HG03520 (cell line): ENCODE data around the gene TMEM150A.
"Not testable (repeated sequence)": the region's sequence is repeated elsewhere in the genome, so short reads cannot be mapped to it uniquely, and the experiment has no call there.

Source experiments
- ATAC-seq: cut with Tn5 transposase; IDR thresholded peaks from one replicate; pipeline ENCODE4 v1.9.1; 2021; ENCODE audit warnings: mild to moderate bottlenecking, moderate library complexity; ENCODE audit not compliant: unreplicated experiment

TMEM150A gene

DNA sequence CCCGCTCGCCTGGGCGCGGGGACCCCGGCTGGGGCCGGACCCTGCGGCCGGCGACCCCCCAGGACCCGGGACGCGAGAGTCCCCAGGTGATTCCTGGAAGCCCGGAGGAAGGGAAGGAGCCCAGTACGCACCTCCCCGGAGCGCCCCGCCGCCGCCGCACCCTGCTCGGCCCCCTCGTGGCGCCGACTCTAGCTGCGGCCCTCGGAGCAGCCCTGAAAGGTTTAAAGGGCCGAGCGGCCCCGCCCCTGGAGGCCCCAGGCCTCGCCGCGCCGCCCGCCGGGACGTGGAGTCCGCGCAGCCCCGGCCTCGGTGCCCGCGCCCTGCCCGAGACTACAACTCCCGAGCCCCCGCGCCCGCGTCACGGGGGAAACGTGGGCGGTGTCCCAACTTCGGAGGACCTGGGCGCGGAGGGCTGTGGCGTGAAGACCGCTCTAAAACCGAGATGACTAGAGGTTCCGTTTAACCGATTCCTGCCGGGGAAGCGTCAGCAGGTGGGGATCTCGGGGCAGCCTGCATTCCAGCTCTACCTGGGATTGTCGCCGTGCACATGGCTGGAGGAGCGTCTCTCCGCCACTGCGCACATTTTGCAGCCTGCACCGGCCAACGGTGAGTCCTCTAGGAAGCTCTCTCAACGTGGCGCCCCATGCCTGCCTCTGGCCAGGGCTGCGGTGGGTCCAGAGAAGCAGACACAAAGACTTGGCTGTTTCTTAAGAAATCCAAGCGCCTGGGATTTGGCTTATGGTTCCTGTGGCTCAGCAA, at the start of gene TMEM150A:
TMEM150A (minus strand) TSS at position 223 of the 759 bp plus-strand sequence. CDS start 750 bp downstream, outside the sequence.
- peak; percentile 94 for ATAC-seq

DNA sequence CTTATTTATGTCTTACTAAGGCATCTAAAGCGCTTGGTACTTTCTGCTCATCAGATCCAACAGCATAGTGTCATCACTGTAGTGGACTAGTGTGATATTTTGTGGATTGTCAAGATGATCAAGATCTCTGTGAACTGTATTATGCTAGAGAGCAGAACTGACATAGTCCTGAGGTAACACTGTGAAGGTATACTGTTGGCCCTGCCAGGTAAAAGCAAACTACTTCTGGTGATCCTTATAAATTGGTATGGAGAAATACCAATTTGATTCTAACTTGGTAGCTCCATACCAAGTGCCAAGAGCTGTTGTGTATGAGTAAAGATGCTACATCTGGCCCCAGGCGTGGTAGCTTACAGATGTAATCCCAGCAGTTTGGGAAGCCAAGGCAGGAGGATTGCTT, 49.6 kb upstream of the TMEM150A start:
- no peak for ATAC-seq

GRCh38 chr2:85651097-85651496, 48.6 kb upstream of the TMEM150A start:
- ATAC-seq = no peak

- ATAC-seq = no peak
These were observed 48.0 kb upstream of the TMEM150A start for GRCh38 chr2:85650456-85650855.

GRCh38 chr2:85649201-85650190, 47.0 kb upstream of the TMEM150A start:
- ATAC-seq = no peak

GRCh38 chr2:85648619-85649018, 46.1 kb upstream of the TMEM150A start:
- no peak for ATAC-seq

- no peak for ATAC-seq
These were observed 45.5 kb upstream of the TMEM150A start for GRCh38 chr2:85647823-85648526.

DNA sequence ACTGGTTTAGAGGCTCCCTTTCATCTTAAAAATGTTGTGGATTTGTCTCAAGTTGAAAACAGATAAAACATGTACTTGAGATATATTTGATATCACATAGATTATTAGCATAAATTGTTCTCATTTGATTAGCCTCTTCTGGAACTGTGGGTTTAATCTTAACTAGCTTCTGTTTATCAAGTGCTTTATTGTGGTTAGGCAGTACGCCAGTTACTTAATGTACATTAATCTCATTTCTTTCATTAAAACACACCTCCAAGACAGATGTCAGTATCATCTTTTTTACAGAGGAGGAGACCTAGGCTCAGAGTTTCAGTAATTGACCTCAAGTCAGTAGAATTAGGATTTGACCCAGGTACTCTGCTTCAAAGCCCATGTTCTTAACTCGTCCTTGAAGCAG, 43.7 kb upstream of the TMEM150A start:
- ATAC-seq = no peak

- ATAC-seq = no peak
These were observed 42.4 kb upstream of the TMEM150A start for GRCh38 chr2:85644909-85645308.

DNA sequence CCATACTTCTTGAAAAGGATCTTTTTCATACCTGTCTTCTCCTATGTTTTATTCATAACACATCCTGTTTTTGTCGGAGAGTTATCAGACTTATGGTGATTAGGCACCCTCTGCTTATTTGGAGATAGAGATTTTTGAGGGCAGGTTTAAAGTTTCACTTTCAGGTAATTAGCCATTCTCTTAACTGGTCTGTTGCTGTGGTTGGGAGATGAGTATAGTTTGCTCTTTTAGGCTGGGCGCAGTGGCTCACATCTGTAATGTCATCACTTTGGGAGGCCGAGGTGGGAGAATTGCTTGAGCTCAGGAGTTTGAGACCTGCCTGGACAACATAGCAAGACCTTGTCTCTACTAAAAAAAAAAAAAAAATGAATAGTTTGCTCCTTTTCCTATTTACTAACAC, 40.2 kb upstream of the TMEM150A start:
- ATAC-seq = peak; percentile 53

DNA sequence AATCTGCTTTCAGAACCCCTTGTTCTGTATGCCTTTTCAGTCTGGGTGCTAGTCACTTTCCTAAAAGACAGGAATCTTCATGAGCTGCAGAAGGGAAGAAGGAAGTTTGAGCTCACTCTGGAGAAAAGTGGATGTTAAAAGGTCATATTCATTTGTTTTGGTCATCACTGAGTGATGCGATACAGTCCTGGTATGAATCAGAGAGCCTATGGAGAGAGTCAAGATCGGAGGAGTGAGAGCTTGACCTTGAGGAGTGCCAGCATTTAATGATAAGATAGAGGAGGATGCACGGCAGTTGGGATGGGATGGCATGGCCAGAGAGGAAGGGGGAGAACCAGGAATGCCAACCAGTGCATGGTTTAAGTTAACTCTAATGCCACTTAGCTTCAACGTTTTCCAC, 33.1 kb upstream of the TMEM150A start:
- ATAC-seq = no peak

- no peak for ATAC-seq
These were observed 32.5 kb upstream of the TMEM150A start for GRCh38 chr2:85635011-85635410.

- ATAC-seq = no peak
These were observed 28.8 kb upstream of the TMEM150A start for GRCh38 chr2:85631316-85631715.

GRCh38 chr2:85628658-85629057, 26.2 kb upstream of the TMEM150A start:
- no peak for ATAC-seq

GRCh38 chr2:85623991-85624390, 21.5 kb upstream of the TMEM150A start:
- ATAC-seq = no peak

DNA sequence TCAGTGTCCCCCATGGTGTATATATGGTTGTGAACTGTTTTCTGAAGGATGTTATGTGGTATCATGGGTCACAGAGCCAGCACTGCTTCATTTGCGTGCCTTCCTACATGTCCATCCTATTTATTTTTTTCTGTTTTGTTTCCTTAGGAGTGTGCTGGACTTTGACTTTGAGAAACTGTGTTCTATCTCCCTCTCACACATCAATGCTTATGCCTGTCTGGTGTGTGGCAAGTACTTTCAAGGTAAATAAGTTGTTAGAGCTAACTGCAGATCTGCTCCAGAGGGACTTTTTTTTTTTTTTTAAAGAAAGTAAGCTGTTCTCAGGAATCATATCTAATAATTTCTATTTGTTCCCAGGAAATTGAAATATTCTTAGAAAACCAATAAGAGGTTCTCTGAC, 18.8 kb upstream of the TMEM150A start:
- no peak for ATAC-seq

- ATAC-seq = no peak
These were observed 17.1 kb upstream of the TMEM150A start for GRCh38 chr2:85619617-85620016.

DNA sequence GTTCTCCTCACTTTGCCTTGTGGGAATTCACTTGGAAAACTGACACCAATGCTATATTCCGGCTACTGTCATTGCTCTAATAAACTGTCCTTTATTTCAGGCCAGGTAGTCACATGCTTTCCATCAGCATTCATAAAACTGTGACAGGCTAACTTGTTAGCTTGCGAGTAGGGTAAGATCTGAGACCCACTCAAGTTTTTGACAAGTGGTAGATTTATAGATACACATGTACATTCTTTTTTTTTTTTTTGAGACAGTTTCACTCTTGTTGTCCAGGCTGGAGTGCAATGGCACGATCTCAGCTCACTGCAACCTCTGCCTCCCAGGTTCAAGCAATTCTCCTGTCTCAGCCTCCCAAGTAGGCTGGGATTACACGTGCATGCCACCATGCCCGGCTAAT, 15.2 kb upstream of the TMEM150A start:
- ATAC-seq = not testable (repeated sequence)

DNA sequence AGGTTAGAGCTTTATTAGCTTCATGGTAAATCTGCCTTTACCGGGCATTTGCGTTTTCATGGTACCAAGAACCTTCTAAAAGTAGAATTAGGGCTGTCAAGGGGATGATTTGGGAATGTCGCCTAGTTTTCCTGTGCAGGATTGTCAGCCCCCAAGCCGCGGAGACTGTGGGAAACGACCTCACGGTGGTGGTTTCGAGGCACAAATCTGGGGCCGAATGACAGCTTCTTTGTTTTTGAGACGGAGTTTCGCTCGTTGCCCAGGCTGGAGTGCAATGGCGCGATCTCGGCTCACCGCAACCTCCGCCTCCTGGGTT, 12.9 kb upstream of the TMEM150A start:
- ATAC-seq = no peak

- not testable (repeated sequence) for ATAC-seq
These were observed 12.3 kb upstream of the TMEM150A start for GRCh38 chr2:85614757-85615156.
